ENCODE results near the gene GPSM1.

GRCh38 chr9:136361754-136362449 is 34.6 kb downstream of the GPSM1 start:
- no peak for TF ChIP-seq CTCF (IDR thresholded peaks at IDR 0.05; ENCODE audit: borderline replicate concordance, extremely low read depth, low read length, poor library complexity, severe bottlenecking)
- no peak for TF ChIP-seq EZH2 (IDR thresholded peaks at IDR 0.05; ENCODE audit: borderline replicate concordance, low read depth, low read length, severe bottlenecking)

All from DND-41 (cell line).